Activated T-cell treated with anti-CD3 and anti-CD28 coated beads, Interleukin-2, amount 50 U/mL, for 4 hours (primary cell): ENCODE data around the gene FCER2. TPM values are rescaled to one million over a fixed set of nuclear protein-coding genes. Genes with fewer than 3 reads are reported as not detected.
"Not testable (repeated sequence)": the region's sequence is repeated elsewhere in the genome, so short reads cannot be mapped to it uniquely, and the experiment has no call there.

Source experiments
- ATAC-seq, 2 donors: fragments of 200-7000 bp; cut with Tn5 transposase; one replicate each; pipeline ENCODE4 v1.10.0; 2021
- DNase-seq: peaks from one replicate; pipeline ENCODE4 v3.0.0-alpha.2; 2020
- H3K27me3 Mint-ChIP-seq: one replicate; pipeline ENCODE4 v1.8.0; 2021; ENCODE audit warnings: low read depth, mixed read lengths
- H3K36me3 Mint-ChIP-seq: one replicate; pipeline ENCODE4 v1.8.0; 2022; ENCODE audit warnings: mixed read lengths; ENCODE audit not compliant: insufficient read depth
- H3K4me1 Mint-ChIP-seq: one replicate; pipeline ENCODE4 v1.8.0; 2021; ENCODE audit warnings: low read depth, mixed read lengths
- H3K4me3 Mint-ChIP-seq: one replicate; pipeline ENCODE4 v1.8.0; 2021; ENCODE audit warnings: mild to moderate bottlenecking, moderate library complexity, mixed read lengths
- H3K9me3 Mint-ChIP-seq: one replicate; pipeline ENCODE4 v1.8.0; 2021; ENCODE audit warnings: mixed read lengths
- total RNA-seq, 3 donors: library from RNA; stranded (reverse); gene quantifications; one replicate each; pipeline ENCODE4 v1.2.1, GENCODE V29; 2021

FCER2 gene, protein sequence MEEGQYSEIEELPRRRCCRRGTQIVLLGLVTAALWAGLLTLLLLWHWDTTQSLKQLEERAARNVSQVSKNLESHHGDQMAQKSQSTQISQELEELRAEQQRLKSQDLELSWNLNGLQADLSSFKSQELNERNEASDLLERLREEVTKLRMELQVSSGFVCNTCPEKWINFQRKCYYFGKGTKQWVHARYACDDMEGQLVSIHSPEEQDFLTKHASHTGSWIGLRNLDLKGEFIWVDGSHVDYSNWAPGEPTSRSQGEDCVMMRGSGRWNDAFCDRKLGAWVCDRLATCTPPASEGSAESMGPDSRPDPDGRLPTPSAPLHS
- 10 to 100 TPM in 2 of 3 donors, 1 to 10 TPM in 1; 6.9 to 52.7 (median 20.5) TPM for total RNA-seq

GRCh38 chr19:7701654-7702457, at the start of gene FCER2:
TSS of gene FCER2 (minus strand) at chr19:7702131. CDS start at chr19:7699760, 2,371 bp downstream.
- DNase-seq = no peak
- peaks cover 7% of the 10 kb centered on the region for H3K27me3 Mint-ChIP-seq
- H3K36me3 Mint-ChIP-seq = no peaks in the 10 kb centered on the region
- H3K9me3 Mint-ChIP-seq = no peaks in the 10 kb centered on the region
- peak within 1 kb of the TSS; percentile 47 for H3K4me3 Mint-ChIP-seq
- no peak for ATAC-seq
- H3K4me1 Mint-ChIP-seq = peaks cover 55% of the 10 kb centered on the region

DNA sequence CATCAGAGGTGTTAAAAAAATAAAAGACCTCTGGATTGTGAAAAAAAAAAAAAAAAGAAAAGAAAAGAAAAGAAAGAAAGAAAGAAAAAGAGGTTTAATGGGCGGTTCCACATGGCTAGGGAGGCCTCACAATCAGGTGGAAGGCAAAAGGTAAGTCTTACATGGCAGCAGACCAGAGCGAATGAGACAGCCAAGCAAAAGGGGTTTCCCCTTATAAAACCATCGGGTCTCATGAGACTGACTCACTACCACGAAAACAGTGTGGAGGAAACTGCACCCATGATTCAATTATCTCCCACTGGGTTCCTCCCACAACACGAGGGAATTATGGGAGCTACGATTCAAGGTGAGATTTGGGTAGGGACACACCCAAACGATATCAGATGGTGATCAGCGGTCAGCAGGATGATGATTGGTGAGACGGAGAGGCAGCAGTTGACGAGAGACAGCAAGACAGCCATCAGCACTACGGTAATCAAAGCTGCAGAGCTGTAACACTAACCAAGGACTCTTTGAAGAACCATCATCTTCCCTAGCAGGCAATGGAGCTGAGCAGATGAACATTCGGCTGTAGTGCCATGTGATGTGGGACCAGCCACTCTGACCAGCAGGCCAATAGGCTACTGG, 49.3 kb upstream of the FCER2 start:
- no peaks in the 10 kb centered on the region for H3K36me3 Mint-ChIP-seq
- H3K27me3 Mint-ChIP-seq = peaks cover 7% of the 10 kb centered on the region
- ATAC-seq = peak; percentile 98 to 99

GRCh38 chr19:7748756-7749155, 46.8 kb upstream of the FCER2 start:
- Mint-ChIP-seq H3K4me3 (no peak overlapping the region), H3K27me3 (peaks cover 9% of the 10 kb centered on the region), H3K9me3 (peaks cover 13% of the 10 kb centered on the region), H3K4me1 (peaks cover 31% of the 10 kb centered on the region), H3K36me3 (no peaks in the 10 kb centered on the region)
- DNase-seq (no peak), ATAC-seq (no peak)

More for the DNA sequence above, 49.3 kb upstream of the FCER2 start:
- peaks cover 33% of the 10 kb centered on the region for H3K4me1 Mint-ChIP-seq
- DNase-seq = peak; percentile 23
- peaks cover 31% of the 10 kb centered on the region for H3K9me3 Mint-ChIP-seq
- H3K4me3 Mint-ChIP-seq = no peak overlapping the region

GRCh38 chr19:7748171-7748570, 46.2 kb upstream of the FCER2 start:
- H3K27me3 Mint-ChIP-seq = peaks cover 10% of the 10 kb centered on the region
- H3K9me3 Mint-ChIP-seq = peaks cover 10% of the 10 kb centered on the region
- ATAC-seq = no peak
- peaks cover 30% of the 10 kb centered on the region for H3K4me1 Mint-ChIP-seq
- no peaks in the 10 kb centered on the region for H3K36me3 Mint-ChIP-seq
- no peak for DNase-seq
- no peak overlapping the region for H3K4me3 Mint-ChIP-seq

- Mint-ChIP-seq H3K4me3 (no peak within 1 kb of the TSS), H3K9me3 (peaks cover 9% of the 10 kb centered on the region), H3K27me3 (peaks cover 11% of the 10 kb centered on the region), H3K4me1 (peaks cover 25% of the 10 kb centered on the region), H3K36me3 (no peaks in the 10 kb centered on the region)
- DNase-seq = no peak
- no peak for ATAC-seq
Measured at GRCh38 chr19:7746903-7747884, 45.3 kb upstream of the FCER2 start, which contains the start of gene CD209. TSS of gene CD209 (minus strand) at chr19:7747534. CDS start at chr19:7747511, 23 bp downstream.

DNA sequence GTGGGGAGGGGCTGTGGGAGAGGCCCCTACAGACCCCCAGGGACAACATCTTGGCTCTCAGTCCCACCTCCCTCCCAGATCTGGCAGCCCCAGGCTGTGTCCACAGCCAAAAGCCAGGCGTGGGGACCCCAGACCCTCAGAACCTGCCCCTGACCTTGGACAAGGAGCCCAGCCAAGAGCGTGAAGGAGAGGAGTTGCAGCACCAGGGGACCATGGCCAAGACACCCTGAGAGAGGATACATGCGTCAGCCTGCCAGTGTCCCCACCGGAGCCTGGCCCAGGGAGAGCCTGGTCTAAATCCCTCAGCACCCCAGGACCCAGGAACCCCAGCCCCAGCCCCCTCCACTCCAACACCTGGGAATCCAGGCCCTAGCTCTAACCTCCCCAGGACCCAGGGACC, 44.4 kb upstream of the FCER2 start:
- not testable (repeated sequence) for H3K4me3 Mint-ChIP-seq, H3K36me3 Mint-ChIP-seq, DNase-seq, H3K9me3 Mint-ChIP-seq, ATAC-seq
- H3K27me3 Mint-ChIP-seq = peaks cover 14% of the 10 kb centered on the region
- H3K4me1 Mint-ChIP-seq = peaks cover 21% of the 10 kb centered on the region

GRCh38 chr19:7744871-7745650, 43.1 kb upstream of the FCER2 start:
- peaks cover 10% of the 10 kb centered on the region for H3K4me1 Mint-ChIP-seq
- H3K9me3 Mint-ChIP-seq = peaks cover under 1% of the 10 kb centered on the region
- peaks cover 14% of the 10 kb centered on the region for H3K27me3 Mint-ChIP-seq
- no peaks in the 10 kb centered on the region for H3K36me3 Mint-ChIP-seq
- DNase-seq (no peak), ATAC-seq (no peak)
- no peak overlapping the region for H3K4me3 Mint-ChIP-seq

- ATAC-seq = no peak
- Mint-ChIP-seq H3K4me3 (no peak overlapping the region), H3K27me3 (peaks cover 14% of the 10 kb centered on the region), H3K9me3 (no peaks in the 10 kb centered on the region), H3K4me1 (peaks cover 9% of the 10 kb centered on the region), H3K36me3 (no peaks in the 10 kb centered on the region)
- no peak for DNase-seq
Measured at GRCh38 chr19:7744199-7744786, 42.4 kb upstream of the FCER2 start.

DNA sequence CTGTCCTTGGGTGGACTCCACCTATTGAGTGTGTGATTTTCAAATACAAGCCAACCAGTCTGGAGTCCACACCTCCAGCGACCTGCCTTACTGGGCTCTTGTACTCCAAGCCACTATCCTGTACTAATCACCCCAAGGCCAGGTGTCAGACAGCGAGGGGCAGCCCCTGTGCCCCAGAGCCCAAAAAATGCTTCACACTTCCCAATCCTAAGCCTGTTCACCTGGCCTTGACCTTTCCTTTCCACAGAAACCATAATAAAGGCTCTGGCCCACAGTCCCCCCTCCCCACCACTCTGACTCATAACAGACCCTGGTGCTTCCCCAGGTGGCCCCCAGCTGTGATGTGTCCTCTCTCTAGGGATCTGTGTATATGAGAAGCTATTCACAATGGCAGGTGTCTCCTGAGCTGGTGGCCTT, 41.5 kb upstream of the FCER2 start:
- H3K36me3 Mint-ChIP-seq = no peaks in the 10 kb centered on the region
- H3K4me1 Mint-ChIP-seq = peaks cover 9% of the 10 kb centered on the region
- ATAC-seq (peak; percentile 55 to 92), DNase-seq (no peak)
- H3K9me3 Mint-ChIP-seq = no peaks in the 10 kb centered on the region
- peaks cover 9% of the 10 kb centered on the region for H3K27me3 Mint-ChIP-seq
- H3K4me3 Mint-ChIP-seq = no peak overlapping the region

GRCh38 chr19:7742991-7743390, 41.1 kb upstream of the FCER2 start:
- no peak for ATAC-seq
- H3K4me3 Mint-ChIP-seq = no peak overlapping the region

DNA sequence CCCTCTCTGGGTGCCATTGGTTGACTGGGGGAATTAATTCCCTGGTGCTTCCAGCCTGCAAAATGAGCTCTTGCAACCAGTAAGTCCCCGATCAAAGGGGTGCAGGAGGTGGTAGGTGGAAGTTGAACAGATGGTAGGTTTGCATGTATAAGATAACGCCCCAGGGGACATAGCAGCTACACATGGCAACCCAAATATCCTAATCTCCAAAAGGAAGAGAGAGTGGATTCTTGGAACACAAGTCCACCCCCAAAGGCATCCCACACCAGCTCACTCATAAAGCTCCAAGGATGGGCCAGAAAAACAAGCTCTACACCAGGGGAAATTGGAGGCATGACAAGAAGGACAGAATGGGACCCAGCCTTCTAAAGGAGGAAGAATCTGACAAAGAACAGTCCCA, 40.6 kb upstream of the FCER2 start:
- no peaks in the 10 kb centered on the region for H3K9me3 Mint-ChIP-seq
- H3K36me3 Mint-ChIP-seq = no peaks in the 10 kb centered on the region
- H3K27me3 Mint-ChIP-seq = peaks cover 9% of the 10 kb centered on the region

More at GRCh38 chr19:7742991-7743390, 41.1 kb upstream of the FCER2 start:
- no peaks in the 10 kb centered on the region for H3K9me3 Mint-ChIP-seq
- peaks cover 9% of the 10 kb centered on the region for H3K27me3 Mint-ChIP-seq
- no peak for DNase-seq
- H3K36me3 Mint-ChIP-seq = no peaks in the 10 kb centered on the region
- peaks cover 10% of the 10 kb centered on the region for H3K4me1 Mint-ChIP-seq

DNA sequence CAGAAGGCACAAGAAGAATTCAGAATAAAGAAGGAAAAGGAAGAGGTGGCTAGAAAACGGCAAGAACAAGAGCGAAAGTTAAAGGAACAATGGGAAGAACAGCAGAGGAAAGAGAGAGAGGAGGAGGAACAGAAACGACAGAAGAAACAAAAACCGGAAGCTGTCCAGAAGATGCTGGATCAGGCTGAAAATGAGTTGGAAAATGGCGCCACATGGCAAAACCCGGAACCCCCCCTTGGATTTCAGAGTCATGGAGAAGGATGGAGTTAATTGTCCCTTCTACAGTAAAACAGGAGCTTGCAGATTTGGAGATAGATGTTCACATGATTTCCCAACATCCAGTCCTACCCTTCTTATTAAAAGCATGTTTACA, 38.7 kb upstream of the FCER2 start:
- H3K36me3 Mint-ChIP-seq = no peaks in the 10 kb centered on the region
- H3K4me1 Mint-ChIP-seq = peaks cover 14% of the 10 kb centered on the region
- no peak overlapping the region for H3K4me3 Mint-ChIP-seq
- no peaks in the 10 kb centered on the region for H3K9me3 Mint-ChIP-seq
- DNase-seq (no peak), ATAC-seq (no peak)
- H3K27me3 Mint-ChIP-seq = peaks cover 5% of the 10 kb centered on the region

More for the DNA sequence above, 40.6 kb upstream of the FCER2 start:
- Mint-ChIP-seq H3K4me3 (no peak overlapping the region), H3K4me1 (peaks cover 12% of the 10 kb centered on the region)
- DNase-seq (no peak), ATAC-seq (no peak)
